ENCODE measurements around the gene SLC24A3. TPM values are rescaled to one million over a fixed set of nuclear protein-coding genes. Genes with fewer than 3 reads are reported as not detected.
"Not testable (repeated sequence)": the region's sequence is repeated elsewhere in the genome, so short reads cannot be mapped to it uniquely, and the experiment has no call there.

The SLC24A3 gene
- total RNA-seq, 1 donor from 2014 or later: 7.1 TPM

DNA sequence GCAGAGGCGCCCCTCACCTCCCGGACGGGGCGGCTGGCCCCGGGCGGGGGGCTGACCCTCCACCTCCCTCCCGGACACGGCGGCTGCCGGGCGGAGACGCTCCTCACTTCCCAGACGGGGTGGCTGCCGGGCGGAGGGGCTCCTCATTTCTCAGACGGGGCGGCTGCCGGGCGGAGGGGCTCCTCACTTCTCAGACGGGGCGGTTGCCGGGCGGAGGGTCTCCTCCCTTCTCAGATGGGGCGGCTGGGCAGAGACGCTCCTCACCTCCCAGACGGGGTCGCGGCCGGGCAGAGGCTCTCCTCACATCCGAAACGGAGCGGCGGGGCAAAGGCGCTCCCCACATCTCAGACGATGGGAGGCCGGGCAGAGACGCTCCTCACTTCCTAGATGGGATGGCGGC, 466.1 kb downstream of the SLC24A3 start:
- not testable (repeated sequence) for DNase-seq

DNA sequence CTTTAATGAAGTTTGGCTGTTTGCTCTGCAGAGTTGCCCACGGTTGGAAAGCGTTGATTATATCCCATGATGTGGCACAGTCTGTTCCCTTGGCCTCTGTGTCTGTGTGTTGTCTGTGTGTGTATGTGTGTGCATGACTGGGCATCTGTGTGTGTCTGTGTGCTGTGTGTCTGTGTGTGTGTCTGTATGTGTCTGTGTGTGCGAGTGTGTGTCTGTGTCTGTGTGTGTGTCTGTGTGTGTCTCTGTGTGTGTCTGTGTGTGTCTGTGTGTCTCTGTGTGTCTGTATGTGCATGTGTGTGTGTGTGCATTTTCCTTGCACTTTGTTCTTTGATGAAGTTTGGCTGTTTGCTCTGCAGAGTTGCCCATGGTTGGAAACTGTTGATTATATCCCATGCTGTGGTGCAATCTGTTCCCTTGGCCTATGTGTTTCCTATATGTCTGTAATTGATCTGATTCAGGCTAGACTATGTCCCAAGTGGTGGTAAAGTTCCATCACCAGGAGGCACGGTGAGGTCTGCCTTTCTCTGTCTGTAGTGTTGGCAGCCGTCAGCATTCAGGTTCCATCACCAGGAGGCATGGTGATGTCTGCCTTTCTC, 467.6 kb downstream of the SLC24A3 start:
- DNase-seq: no peak

DNA sequence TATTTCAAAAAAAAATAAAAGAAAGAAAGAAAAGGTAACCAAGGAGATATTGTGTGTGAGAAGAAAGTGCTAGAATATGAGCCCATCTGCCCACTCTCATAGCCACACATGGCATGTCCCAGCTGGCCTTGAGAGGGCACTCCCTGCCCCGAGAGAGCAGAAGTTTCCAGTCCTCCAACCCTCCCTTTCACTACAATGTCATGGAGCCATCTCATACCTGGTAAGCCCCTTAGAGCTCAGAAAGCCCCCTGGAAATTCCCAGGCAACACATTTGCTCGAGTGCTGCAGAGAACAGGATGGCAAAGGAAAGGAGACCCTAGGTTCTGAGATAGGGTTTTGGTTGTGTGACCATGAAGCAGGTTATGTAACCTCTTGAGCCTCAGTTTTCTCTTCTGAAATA, 469.8 kb downstream of the SLC24A3 start:
- no peak for DNase-seq

DNA sequence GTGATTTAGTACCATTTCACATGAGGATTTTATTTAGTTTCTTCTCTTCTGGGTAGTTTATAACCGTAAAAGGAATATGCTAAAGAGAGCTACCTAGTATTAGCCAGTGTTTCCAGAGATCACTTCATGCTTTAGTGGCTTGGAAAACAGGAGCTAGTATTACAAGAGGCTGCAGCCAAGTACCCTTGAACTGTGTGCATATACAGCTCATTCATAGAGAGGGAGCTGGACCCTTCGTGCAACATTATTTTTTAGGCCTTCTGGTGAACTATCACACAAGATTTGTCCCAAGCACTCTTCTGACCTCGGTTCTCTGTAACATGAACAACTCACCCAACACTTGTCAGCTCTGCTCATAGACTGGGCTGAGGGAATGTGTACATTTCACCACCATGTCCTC, 470.7 kb downstream of the SLC24A3 start:
- no peak for DNase-seq

DNA sequence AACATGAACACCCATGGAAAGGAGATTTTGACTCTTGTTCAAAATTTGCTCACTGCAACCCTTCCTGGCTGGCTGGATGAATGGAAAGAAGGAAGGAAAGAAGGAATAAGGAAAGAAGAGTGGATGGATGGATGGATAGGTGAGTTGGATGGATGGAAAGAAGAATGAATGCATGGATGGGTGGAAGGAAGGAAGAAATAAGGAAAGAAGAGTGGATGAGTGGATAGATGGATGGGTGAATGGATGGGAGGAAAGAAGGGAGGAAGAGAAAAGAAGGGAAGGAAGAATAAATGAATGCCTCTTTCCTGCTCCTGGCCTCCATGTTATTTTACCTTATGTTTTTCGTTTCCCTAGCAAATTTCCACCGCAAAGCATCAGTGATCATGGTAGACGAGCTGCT, 471.4 kb downstream of the SLC24A3 start:
- no peak for DNase-seq

DNA sequence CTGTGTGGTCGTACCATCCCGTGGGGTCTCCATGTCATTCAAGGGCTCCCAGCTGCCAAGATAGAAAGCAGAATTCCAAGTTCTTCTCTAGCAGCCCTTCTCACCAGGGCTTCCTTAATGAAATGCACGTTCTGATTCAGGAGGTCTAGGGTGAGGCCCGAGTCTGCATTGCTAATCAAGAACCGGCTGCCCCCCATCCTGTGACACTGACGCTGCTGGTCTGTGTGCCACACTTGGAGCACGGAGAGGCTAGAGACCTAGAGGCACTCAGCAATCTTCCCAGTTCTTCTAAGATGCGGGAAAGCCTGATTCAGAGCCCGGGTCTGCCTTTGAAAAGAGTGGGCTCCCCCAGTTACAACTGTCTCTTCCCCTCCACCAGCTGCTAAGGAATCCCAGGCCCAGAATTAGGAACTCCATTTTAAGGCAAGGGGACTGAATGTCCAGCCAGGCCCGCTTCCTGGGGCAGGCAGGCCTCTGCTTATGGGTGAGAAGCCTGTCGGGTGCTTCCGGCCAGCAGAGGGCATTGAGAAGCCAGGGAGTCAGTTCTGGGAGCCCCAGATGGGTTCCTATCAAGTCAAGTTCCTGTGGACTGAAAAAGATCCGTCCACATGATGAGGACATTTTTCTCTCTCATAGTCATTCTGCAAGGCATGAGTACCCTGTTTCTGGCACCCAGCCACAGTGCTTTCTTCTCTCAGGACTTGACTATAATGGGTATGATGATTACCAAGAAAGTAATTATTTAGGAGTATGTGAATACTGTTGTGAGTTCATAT, 475.8 kb downstream of the SLC24A3 start:
- DNase-seq: no peak

DNA sequence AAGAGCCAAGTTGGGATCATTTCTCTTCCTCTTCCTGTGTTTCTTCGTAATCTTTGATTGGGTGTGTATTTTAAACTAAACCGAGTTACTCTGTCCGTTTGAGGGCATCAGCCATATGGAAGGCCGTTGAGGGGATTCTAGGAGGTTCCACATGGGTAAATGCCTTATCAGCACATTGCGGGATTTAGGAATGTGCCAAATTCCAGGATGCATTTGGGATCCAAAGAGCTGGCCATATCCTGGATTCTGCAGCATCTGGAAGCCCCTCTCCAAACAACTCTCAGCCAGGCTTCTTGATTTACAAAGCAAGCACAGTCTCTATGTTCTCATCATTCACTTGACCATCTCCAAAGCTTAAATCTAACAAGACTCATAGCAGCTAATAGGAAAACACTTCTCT, 478.0 kb downstream of the SLC24A3 start:
- no peak for DNase-seq

DNA sequence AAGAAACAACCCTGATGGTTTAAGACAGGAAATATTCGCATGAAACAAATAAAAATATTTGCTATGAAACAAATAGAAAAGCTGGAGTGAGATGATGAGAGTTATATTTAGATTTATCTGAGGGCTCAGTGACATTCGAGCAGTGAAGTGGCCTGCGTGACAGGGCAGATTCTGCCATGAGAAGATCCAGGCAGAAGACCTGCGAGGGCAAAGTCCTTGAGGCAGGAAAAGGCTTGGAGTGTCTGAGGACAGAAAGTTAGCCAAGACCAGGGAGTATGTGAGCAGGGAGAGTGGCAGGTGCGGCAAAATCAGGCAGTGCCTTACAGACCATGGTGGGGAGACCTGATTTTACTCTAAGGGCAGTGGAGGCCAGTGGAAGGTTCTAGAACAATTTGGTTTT, 478.7 kb downstream of the SLC24A3 start:
- DNase-seq: no peak

DNA sequence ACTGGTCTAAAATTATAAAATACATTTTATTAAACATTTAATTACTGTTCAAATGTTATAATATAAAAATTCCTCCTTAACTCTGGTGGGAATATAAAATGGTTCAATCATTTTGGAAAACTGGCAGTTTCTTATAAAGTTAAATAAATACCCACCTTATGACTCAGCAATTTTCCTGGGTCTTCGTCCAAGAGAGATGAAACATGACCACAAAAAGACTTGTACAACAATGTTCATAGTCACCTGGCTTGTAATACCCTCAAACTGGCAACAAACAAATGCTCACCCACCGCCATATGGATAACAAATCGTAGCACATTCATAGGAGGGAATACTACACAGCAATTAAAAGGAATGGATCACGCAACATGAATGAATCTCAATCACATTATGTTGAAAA, 479.7 kb downstream of the SLC24A3 start:
- no peak for DNase-seq

DNA sequence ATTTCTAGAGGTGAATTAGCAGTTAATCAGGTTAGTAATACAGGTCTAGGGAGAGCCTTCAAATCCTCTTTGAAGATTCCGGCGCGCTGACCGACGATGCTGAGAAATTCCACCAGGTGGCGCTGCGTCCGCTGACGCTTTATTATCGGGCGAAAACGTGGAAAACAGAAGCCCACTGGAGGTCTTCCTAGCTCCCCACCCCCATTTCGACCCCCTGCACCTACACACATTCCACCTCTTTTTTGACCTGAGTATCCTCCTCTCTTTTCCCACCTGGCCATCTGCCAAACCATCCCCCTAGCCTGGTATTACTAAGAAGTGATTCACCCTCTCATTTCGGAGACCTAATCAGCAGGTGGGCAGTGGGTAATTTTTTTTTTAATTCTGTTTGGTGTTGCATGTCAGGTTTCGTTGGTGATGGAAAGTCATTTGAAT, 480.3 kb downstream of the SLC24A3 start:
- no peak for DNase-seq

DNA sequence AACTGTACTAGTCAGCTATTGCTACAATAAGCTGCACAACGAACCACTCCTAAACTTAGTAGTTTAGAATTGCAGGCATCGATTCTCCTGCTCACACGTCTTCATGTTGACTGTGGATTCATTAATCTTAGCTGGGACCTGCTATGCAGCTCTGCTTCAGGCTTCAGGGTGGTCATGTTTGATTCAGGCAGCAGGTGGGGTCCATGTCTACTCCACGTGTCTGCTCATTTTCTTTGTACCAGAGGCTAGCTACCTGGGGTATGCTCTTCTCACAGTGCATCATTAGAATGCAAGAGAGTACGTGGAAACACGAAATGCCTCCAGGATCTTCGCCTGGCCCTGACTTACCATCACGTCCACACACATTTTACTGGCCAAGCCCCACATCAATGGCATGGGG, 481.1 kb downstream of the SLC24A3 start:
- DNase-seq: no peak

DNA sequence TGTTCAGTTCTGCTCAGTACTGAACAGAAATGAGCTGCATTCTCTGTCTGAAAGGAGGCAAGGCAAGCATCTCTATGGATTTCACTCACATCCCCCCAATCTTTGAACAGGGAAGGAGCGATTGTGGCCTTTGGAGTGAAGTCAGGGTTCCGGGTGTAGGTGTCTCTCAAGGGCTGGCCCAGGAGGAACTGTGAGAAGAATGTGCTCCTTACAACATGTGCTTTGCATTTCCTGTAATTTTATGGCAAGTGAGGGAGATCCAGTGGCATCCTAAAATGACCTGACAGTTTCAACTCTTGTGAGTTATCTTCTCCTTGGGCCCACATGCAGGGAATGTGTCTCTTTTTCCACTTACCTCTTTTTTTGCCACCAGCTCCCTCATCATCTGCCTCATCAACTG, 482.6 kb downstream of the SLC24A3 start:
- DNase-seq: no peak

DNA sequence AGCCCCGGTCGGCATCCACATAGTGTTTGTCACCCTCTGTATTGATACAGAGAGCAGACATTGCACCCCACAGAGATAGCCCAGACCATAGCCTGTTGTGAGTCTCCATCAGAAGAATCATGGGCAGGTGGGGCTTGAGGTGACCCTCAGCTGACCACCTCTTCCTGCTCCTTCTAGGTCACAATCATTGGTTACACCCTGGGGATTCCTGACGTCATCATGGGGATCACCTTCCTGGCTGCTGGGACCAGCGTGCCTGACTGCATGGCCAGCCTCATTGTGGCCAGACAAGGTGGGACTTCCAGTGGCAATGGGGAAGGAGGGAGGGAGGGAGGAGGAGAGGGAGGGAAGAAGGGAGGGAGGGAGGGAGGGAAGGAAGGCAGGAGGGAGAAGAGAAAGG, 484.2 kb downstream of the SLC24A3 start:
- no peak for DNase-seq

DNA sequence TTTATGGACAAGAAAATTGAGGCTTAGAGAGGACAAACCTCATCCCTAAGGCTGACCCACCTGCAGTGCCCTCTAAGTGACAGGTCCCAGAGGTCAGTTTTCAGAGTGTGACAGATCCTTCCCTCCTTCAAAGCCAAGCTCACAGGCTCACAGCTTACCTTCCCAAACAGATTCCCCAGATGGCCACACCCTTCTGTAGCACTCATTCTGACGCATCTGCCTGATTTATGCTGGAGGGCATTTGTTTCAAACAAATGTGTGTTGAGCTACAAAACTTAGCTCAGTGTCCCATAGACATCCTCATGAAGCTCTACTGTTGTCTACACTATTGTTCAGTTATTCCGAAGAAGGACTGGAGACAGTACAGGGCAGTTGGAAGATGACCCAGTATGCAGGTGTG, 485.0 kb downstream of the SLC24A3 start:
- DNase-seq: no peak

DNA sequence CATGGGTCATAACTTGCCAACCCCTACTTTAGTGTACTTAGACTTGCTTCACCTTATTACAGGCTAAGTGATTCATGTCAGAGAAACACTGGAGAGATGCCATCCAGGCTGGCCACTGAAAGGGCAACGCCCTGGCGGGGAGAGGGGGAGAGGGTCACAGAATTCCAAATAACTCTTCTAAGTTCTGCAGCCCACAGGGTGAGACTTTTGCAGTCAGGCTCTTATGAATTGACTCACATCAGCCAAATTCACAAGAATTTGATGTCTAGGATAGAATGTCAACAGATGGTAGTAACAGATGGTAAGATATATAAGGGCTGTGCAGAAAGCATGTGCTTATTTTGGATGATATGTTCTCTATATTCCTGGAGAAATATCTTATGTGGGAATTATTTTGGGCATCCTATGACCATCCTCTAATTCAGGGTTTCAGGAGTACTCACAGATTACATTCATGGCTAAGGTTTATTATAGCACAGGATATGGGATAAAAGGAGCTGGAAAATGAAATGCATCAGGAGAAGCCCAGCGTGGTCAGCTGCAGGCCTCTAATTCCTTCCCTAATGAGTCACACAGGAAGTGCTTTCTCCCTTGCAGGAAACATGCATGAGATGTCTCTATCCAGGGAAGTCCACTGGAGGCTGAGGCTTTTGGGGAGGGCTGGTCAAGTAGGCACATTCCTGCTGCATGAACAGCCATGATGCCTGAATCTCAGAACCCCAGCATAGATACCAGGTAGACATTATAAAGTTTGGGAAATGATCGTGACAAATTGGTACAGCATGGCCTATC, 486.9 kb downstream of the SLC24A3 start:
- DNase-seq: no peak

DNA sequence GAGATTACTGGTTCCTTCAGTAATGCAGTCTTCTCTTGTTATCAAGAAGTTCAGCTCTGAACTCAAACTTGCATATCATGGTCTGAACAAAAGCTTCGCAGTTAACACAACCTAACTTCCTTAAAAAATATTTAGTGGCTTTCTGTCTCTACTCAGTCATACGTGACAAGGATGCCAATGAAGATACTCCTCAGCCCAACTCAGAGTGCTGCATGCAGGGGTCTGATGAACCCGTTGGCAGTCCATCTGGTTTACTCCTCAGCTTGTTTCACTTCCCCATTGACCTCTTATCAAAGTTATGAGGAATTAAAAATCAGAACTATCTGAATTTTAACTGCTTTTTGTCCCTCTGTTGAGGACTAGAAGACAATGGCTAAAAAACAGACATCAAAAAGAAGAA, 489.0 kb downstream of the SLC24A3 start:
- no peak for DNase-seq

DNA sequence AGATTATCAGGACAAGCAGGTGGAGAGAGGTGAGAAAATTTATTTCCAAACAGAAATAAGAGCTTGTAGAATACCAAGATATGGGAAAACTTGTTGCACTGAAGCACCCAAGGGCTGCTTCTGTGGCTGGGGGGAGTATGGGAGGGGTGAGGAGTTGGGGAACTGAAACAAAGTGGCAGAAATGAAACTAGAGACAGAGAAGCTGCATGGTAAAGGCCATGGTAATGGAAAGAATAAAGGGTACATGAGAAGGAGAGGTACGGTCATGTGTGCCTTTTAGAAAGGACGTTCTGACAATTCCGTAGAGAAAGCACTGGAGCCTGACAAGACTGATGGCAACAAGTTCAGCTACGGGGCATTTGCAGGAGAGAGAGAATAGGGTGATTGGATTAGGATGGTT, 494.0 kb downstream of the SLC24A3 start:
- no peak for DNase-seq

DNA sequence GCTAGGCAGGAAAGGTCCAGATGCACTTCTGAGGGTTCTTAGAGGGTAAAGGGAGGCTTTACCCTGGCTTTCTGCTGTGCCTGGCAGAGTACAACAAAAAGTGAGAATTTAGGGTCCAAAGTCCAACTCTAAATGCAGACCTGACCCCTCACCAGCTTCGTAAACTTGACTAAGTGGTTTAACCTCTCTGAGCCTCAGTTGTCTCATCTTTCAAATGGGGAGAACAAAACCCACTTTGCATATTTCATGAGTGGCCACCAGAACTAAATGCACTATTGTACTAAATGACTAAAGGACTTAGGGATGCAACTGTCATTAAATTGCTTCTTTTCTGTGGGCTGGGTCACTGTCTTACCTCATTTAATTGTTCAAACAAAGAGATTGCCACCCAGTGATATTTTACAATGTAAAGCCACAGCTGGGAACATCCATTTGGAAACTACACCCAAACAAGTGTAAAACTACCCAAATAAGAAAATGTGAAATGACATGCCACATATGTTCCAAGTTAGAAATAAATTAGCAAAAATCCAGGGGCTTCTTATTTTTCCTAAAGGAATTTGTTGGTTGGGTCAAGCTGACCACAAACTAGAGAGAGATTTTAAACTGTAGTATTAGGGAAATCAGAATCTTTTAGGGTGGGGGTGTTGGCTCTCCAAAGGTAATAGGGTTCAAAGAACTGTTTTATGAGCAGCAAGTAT, 497.3 kb downstream of the SLC24A3 start:
- no peak for DNase-seq

DNA sequence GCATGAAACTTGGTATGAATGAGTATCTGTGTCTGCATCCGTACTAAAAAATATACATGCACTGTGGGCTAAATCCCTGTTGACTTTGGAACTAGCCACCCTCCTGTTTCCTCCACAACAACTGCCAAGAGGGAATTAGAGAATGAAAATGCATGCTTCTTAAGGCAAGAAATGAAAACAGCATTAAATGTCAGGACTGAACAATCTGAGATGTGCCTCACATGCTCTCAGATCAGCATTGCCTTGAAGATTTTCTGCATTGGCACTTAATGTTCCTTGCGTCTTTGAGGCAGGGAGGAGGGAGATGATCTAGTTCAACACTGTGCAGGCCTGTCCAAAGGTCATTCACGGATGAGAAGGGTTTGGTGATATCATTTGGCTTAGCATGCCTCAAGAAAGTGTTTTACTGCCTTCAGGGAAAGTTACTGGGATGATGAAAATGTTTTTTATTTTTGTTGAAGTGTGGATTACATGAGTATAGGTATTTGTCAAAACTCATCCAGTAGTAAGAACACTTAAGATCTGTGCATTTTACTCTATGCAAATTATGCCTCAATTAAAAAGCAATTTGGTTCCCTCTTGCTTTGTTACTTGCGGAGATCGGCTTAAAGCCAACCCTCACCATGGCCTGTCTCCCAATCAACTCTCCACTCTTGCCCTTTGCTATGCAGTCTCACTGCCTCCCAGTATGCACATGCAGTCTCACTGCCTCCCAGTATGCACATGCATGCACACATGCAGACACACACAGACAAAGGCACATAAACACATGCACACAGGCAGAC, 498.1 kb downstream of the SLC24A3 start:
- no peak for DNase-seq

DNA sequence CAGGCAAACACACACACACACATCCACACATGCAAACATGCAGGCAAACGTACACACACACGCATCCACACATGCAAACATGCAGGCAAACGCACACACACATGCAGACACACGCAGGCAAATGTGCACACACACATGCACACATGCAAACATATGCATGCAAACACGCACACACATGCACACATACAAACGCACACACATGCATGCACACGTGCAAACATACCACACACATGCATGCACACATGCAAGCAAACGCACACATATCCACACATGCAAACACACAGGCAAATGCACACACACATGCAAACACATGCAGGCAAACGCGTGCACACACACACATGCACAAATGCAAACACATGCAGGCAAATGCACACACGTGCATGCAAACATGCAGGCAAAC, 498.7 kb downstream of the SLC24A3 start:
- DNase-seq: no peak

DNA sequence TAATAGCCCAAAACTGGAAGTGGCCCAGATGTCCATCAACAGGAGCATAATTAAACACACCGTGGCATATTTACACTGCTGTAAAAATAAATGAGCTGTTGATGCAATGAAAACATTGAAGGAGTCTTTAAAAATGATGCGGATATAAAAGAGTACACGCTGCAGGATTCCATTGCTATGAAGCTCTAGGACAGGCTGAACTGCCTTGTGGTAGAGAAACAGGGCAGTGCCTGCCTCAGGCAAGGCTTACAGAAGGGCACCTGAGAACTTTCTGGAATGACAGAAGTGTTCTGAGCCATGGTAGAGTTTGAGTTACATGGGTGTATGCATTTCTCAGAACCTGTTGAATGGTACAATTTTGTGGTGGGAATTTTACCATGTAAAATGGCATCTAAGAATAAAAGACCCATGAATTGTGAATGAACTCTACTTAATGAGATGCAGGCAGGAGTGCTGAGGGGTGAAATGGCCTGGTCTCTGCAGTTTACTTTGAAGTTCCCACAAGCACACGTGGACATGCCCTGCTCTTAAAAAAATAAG, 500.3 kb downstream of the SLC24A3 start:
- DNase-seq: no peak
